Stimulated activated CD4-positive, alpha-beta T cell treated with anti-CD3 and anti-CD28 coated beads, TNF-alpha, amount 100 ng/mL, for 48 hours (primary cell): ENCODE data around the gene TAF7L.
A peak's percentile ranks its signal among the peaks of the same experiment; 100 is the strongest.
"Not testable (repeated sequence)": the region's sequence is repeated elsewhere in the genome, so short reads cannot be mapped to it uniquely, and the experiment has no call there.

Experiments
- DNase-seq, 3 donors: peaks; one replicate each; pipeline ENCODE4 v3.0.0-alpha.2; 2020; ENCODE audit warnings: low read depth in 3 of 3

The TAF7L gene, protein sequence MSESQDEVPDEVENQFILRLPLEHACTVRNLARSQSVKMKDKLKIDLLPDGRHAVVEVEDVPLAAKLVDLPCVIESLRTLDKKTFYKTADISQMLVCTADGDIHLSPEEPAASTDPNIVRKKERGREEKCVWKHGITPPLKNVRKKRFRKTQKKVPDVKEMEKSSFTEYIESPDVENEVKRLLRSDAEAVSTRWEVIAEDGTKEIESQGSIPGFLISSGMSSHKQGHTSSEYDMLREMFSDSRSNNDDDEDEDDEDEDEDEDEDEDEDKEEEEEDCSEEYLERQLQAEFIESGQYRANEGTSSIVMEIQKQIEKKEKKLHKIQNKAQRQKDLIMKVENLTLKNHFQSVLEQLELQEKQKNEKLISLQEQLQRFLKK

DNA sequence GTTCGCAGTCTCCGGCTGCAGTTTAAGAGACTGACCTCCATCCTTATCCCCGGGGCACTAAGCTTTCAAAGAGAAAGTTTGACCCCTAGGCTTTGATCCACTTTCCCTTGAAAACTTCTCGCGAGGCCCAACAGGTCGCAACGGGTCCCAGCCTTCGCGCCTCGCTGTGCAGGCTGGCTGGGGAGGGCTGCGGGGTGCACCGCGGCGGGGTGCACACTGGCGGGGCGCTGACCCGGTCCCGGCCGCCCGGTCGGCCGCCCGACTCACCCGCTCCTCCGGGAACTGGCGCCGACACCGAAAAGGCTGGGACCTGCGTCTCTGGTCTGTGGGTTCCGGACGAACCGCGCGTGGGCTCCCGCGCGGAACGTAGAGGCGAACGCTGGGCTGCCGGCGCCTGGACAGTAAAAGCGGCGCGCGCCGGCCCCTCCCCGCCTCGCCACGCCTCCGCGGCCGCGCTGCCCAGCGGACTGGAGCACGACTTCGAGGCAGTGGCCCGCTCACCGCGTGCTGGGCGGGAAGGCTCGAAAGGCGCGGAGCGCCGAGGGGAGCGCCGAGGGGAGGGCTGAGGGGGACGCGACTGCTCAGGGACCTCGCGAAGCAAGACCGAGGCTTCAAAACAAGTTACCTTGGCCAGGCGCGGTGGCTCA, at the start of gene TAF7L:
Gene TAF7L, minus strand, starts transcription at position 378 of the 647 bp plus-strand sequence. CDS start 3,791 bp downstream, outside the sequence.
- DNase-seq, result no peak

DNA sequence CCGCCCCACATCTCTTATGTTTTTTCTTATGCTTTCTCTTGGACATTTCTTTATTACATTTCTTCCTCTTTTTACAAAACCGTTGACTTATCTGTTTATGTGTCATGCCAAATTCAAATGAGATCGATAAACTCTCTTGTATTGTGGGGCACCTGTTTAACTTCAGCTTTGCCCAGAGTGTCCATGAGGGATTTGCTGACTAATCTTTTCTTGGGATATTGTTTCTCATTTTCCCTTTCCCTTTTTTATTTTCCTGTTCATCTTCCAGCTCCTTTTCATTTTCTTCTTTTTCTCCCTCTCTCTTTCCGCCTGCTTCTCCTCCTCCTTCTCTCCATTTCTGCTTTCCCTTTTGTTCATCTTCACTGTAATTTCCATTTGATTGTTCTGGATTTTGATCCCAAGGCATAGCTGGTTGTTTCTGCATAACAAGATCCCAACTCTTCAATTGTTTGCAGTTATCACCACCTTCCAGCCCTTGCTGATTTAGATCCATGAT, 46.7 kb upstream of the TAF7L start:
- no peak for DNase-seq

DNA sequence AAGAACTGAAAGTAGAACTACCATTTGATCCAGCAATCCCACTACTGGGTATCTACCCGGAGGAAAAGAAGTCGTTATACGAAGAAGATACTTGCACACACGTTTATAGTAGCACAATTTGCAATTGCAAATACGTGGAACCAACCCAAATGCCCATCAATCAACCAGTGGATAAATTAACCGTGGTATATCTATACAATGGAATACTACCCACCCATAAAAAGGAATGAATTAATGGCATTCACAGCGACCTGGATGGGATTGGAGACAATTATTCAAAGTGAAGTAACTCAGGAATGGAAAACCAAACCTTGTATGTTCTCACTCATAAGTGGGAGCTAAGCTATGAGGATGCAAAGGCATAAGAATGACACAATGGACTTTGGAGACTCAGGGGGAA, 43.2 kb upstream of the TAF7L start:
- not testable (repeated sequence) for DNase-seq

DNA sequence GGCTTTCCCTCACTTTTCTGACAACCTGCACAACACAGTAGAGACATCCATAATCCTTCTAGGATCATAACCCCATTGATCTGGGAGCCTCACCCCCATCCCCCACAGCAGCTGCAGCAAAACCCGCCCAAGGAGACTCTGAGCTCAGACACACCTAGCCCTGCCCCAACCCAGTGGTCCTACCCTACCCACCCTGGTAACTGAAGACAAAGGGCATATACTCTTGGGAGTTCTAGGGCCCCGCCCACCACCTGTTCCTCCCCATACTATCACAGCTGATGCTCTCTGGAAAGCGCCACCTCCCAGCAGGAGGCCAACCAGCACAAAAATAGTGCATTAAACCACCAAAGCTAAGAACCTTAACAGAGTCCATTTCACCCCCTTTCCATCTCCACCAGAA, 35.5 kb upstream of the TAF7L start:
- DNase-seq, result not testable (repeated sequence)

DNA sequence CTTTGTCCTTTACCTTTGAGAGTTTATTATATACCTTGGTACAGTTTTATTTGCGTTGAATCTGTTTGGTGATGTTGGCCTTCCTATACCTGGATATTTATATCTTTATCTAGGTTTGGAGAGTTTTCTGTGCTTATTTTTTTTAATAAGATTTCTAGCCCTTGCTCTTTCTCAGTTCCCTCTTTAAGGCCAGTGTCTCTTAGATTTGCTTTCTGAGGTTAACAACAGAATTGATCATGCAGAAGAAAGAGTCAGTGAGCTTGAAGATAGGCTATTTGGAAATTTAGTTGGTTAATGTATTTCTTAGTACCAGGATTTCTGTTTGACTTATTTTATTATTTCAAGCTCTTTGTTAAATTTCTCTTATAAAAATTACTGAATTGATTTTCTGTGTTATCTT, 12.7 kb upstream of the TAF7L start:
- no peak for DNase-seq

DNA sequence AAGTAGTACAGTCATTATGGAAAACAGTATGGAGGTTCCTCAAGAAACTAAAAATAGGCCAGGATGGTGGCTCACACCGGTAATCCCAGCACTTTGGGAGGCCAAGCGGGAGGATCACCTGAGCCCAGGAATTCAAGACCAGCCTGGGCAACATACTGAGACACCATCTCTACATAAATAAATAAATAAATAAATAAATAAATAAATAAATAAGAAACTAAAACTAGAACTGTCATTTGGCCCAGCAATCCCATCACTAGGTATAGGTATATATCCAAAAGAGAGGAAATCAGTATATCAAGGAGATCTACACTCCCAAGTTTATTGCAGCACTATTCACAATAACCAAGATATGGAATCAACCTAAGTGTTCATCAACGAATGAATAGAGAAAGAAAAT, 4.5 kb upstream of the TAF7L start:
- DNase-seq, result not testable (repeated sequence)

DNA sequence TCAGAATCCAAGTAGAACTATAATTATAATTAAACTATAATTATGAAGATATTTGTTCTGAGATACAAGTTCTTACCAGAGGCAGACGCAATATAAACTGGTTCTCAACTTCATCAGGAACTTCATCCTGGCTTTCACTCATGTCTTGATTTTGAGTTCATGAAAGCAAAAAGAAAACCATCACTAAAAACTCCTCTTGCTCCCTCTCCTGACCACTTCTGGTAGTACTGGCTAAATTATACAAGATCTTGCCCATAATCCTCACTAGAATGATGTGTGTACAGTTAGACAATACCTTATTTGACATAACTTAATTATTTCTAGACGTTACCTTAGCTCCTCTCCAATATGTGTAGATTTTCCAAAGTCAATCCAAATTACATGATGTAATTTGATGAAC, 3.7 kb downstream of the TAF7L start:
- DNase-seq, result peak in 1 of 3 donors; percentile 2

DNA sequence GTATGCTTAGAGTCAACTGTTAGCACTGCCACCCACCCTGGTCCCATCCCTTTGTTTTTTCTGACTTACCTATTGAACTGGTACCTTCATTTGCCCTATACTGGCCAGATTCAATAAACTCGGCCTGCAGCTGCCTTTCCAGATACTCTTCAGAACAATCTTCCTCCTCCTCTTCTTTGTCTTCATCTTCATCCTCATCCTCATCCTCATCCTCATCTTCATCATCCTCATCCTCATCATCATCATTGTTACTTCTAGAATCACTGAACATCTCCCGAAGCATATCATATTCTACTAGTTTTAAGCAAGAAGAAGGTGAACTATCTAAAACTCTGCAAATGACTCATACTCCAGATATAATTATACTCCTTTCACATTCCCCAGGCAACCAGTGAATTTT, 14.9 kb downstream of the TAF7L start:
- DNase-seq, result no peak

DNA sequence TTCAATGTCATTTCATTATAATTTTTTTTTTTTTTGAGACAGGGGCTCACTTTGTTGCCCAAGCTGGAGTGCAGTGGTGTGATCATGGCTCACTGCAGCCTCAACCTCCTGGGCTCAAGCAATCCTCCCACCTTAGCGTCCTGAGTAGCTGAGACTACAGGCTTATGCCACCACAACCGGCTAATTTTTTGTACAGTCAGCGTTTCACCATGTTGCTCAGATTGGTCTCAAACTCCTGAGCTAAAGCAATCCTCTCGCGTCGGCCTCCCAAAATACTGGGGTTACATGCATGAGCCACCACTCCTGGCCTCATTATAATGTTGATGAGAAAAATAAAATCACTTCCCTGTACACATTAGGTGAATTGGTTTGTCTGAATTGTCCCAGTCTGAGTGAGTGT, 16.9 kb downstream of the TAF7L start:
- no peak for DNase-seq

DNA sequence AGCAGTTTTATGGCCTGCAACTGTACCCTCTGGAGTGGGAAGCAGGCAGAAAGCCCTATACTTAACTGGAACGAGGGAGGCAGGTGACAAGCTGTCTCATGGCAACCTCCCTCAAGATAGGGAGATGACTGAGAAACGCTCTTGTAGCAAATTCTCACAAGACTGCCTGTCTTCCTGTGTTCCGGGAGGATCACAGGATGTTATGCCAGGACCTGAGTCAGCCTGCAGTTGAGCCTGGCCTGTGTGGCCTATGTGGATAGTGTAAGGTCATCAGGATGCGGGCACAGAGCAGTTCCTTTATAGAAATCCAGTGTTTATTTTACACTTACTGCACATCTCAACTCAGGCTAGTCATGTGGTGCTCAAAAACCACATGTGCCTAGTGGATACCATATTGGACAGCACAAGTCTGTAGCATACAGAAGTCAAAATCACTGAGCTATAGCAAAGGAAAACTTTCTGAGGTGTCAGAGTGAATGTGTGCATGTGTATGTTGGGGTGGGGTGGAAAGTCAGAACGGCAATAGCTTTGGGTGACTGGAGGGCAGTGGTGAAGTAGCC, 25.2 kb downstream of the TAF7L start:
- DNase-seq, result no peak

DNA sequence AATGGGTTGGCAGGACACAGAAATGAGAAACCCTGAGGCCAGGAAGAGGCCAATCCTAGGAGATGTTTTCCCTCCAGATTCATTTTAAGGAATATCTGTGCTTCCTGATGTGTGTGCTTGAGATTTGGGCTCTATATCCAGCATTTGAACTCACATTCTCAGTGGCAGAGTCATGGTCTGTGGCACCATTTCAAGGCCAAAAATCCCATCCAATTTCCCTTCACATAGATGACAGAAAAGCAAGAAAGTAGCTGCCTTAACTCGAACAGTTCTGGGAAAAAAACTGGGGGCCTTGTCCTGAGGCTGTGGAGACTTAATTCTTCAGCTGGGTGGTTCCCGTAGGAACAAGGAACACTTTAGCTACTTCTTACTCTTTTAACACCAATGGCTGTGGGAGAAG, 27.4 kb downstream of the TAF7L start:
- DNase-seq, result no peak

DNA sequence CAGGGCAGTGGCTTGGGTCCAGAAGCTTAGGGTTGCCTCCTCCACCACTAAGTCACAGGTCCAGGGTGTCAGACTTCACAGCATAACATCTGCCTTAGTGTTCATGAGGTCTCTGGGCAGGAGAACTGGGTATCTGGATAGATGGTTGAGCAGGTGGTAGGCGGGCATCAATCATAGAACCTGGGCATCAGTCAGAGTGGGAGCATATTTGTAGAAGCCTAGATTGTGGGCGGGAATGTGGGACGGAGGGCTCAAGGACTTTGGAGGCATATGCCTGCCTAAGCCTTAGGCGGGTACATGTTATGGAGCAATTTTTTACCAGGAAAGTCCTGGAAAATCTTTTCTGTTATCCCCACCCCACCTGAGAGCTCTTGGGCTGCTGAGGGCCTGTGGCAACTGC, 28.5 kb downstream of the TAF7L start:
- DNase-seq, result no peak

DNA sequence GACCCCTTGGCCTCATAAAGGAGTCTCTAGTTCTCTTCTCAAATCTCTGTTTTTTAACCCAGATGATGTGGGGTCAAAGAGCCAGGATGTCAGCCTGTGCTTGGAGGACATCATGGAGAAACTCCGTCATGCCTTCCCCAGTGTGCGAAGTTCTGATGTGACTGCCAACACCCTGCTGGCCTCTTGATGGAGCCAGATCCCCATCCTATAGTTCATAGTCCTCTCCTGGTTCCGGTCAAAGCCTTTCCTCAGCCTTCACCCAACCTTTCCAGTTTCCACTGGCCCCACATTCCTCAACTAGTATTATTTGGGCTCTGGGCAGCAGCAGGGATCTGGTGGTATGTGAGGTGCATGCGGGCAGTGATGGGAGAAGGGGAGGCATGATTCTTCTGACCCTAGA, 30.7 kb downstream of the TAF7L start:
- no peak for DNase-seq

DNA sequence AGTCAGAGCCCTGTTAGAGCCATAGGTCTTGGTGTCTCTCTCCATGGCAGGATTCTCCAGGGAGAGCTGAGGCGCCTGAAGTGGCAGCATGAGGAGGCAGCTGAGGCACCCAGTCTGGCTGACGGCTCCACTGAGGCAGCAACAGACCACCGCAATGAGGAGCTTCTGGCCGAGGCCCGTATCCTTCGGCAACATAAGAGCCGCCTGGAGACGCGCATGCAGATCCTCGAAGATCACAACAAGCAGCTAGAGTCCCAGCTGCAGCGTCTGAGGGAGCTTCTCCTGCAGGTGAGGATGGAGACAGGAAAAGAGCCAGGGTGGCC, 32.9 kb downstream of the TAF7L start:
- no peak for DNase-seq

DNA sequence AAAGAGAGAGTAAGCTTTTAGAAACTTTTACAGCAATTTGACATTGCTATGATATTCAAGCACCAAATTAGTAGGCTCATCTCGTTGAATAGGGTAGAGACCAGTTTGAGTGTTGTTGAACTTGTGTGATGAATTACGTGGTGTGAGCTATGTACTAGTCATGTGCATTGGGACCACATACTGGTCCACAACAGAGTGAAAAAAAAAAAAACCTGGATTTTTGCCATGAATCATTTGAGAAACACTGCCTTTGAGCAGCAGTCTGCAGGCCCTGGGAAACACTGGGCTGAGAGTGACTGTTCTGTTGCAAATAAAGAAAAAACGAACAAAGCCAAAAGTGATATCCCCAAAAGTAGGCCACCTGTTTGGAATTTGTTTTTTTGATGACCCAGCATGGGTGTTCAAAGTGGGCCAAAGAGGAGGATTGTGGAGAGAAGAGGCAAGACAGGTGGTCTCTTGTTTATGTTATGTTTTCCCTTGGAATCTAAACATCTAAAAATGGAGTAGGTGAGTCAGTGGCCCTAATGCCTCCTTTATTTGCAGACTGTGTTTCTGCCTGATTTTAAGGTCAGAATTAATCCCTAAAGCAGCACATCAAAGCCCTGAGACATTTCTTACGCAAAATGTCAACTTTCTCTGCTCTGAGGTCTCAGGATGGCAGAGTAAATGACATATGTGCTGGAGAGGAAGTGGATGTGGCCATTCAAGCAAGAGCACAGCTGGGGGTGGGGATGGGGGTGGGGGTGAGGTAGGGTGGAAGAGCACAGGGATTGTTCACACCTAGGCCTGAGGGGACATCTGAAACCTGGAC, 33.5 kb downstream of the TAF7L start:
- DNase-seq, result no peak

DNA sequence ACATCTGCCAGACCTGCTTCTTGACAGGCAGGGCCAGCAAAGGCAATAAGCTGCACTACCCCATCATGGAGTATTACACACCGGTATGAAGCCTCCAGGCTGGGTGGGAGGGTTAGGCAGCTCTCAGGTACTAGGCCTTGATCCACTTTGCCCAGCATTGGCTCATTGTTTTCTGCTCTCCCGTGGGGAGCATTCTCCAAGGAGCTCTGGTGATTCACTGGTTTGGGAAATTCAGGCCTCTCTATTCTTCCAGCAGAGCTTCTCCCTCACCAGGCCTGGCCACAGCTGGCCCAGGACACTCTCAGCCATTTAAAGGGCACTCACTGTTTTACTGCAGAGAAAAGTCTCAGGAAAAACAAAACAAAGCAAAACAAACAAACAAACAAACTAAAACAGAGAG, 38.5 kb downstream of the TAF7L start:
- no peak for DNase-seq

DNA sequence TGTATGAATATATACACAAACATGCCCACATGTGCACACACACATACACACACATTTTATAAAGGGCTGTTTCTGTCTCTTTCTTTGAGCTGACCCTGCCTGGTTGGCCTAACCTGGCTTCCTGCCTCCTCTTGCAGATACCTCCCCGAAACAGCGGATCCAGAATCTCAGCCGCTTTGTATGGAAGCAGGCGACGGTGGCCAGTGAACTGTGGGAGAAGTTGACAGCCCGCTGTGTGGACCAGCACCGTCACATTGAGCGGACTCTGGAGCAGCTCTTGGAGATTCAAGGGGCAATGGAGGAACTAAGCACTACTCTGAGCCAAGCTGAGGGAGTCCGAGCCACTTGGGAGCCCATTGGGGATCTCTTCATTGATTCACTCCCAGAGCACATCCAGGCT, 49.6 kb downstream of the TAF7L start:
- DNase-seq, result no peak

DNA sequence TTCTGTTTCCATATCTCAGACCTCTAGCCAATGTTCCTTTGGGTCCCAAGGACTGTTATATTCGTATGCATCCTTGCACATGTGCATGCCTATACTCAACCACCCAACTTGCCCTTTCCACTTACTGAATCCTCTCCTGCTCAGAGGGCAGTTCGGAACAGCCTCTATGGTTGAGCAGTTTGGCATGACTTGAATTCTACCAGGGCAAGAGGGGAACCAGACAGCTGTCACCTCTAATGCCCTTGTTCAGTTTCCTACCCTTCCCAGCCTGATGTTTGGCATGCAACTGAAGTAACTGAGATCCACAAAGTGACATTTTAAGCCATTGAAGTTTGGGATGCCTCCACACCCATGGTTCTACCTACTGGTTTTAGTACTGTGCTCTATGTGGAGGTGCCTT, 54.1 kb downstream of the TAF7L start:
- DNase-seq, result no peak

DNA sequence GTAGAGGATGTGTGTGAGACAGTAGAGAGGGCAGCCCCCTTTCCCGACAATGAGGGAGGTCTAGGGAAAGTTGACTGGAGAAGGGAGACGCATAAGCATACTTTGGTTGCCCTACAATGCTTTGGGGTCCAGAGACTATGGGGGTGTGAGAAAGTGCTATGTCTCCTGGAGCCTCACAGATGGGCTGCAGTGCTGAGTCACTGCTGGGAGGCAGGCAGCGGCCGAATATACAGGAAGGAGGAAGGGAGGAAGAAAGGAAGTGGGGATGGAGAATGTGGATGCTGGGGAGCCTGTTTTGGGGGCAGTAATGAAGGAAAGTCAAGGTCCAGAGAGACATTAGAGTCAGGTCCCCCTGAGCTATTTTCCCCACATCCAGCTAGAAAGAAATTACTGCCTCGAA, 58.8 kb downstream of the TAF7L start:
- no peak for DNase-seq

DNA sequence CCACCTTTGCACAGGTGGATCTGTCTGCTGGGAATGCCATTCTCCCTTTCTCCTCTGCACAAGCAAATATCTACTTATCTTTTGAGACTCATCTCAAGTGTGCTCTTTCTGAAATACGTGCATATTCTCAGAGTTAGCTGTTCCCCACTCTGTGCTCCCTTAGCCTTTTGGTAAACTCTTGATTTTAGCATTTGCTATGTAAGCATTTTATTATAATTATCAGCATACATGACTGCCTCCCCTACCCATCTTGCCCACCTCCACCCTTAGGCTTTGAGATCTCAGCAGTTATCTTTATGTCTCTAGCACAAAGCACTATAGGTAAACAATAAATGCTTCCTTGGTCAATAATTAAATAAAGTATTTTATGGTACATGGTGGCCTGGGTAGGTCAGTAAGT, 60.1 kb downstream of the TAF7L start:
- no peak for DNase-seq

DNA sequence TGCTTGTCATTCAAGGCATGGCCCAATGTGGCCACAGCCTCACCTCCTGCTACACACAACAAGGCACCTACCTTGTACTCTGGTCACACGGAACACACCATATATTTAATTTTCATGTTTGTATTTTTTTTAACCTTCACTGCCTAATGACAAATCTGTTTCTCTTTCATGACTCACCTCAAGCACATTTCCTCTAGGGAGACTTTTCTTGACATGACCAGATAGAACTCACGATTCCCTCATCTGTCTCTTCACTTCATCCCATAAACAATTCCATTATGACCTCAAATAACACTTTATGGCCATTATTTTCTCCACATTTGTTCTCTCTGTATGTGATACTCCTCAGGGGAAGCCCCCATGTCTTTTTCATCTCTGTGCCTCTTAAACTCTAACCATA, 60.5 kb downstream of the TAF7L start:
- no peak for DNase-seq

DNA sequence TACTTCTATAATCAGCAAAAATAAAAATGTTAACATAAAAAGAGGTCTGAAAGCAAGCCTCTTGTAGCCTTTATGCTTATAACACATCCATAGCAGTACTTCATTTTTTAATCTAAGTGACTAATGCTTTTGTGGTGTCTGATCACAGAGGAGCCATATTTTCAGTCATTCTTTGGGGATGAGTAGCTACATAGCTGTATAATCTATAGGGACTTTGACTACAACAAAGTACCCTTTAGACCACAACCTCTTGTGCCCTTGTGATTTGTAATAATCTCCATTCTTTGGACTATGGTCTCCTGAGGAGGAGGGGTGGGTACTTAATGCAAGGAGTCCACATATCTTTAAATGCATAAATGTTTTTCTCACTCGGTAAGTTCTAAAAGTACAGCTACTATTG, 62.0 kb downstream of the TAF7L start:
- DNase-seq, result no peak
